OCI-LY1 (cell line): Measurements from ENCODE around the gene PHC3.

ENCODE experiments used
- H2AFZ ChIP-seq: fragments of 200-600 bp; sonication (generic), shearing (Covaris generic); 2 replicates; pipeline ENCODE4 v1.6.0; 2014; ENCODE audit warnings: antibody characterized with exemption, mild to moderate bottlenecking, low read length
- H3F3A ChIP-seq: fragments of 200-600 bp; sonication (generic), shearing (Covaris generic); 2 replicates; pipeline ENCODE4 v1.6.0; 2014; ENCODE audit warnings: mild to moderate bottlenecking, antibody characterized with exemption, low read length, moderate library complexity; ENCODE audit not compliant: insufficient read depth
- H3K27ac ChIP-seq: fragments of 200-600 bp; sonication (generic); 2 replicates; pipeline ENCODE4 v1.5.1; 2014; ENCODE audit warnings: low read length, mixed run types, mild to moderate bottlenecking, low read depth; ENCODE audit not compliant: poor library complexity, severe bottlenecking
- H3K27me3 ChIP-seq: fragments of 200-600 bp; sonication (generic); 2 replicates; pipeline ENCODE4 v1.6.0; 2014; ENCODE audit warnings: antibody characterized with exemption, mild to moderate bottlenecking, low read length, moderate library complexity; ENCODE audit not compliant: insufficient read depth
- H3K36me3 ChIP-seq: fragments of 200-600 bp; sonication (generic); 2 replicates; pipeline ENCODE4 v1.6.1; 2014; ENCODE audit warnings: mild to moderate bottlenecking, antibody characterized with exemption, low read length, moderate library complexity, mixed read lengths; ENCODE audit not compliant: insufficient read depth
- H3K4me1 ChIP-seq: fragments of 200-600 bp; sonication (generic); 2 replicates; pipeline ENCODE4 v1.5.1; 2014; ENCODE audit warnings: mild to moderate bottlenecking, low read length, moderate library complexity; ENCODE audit not compliant: insufficient read depth, severe bottlenecking
- H3K4me2 ChIP-seq: fragments of 200-600 bp; sonication (generic), shearing (Covaris generic); 2 replicates; pipeline ENCODE4 v1.6.1; 2014; ENCODE audit warnings: low read length
- H3K4me3 ChIP-seq: fragments of 200-600 bp; sonication (generic); 2 replicates; pipeline ENCODE4 v1.5.1; 2014; ENCODE audit warnings: low read length, low read depth, mild to moderate bottlenecking, mixed read lengths; ENCODE audit not compliant: poor library complexity, severe bottlenecking
- H3K79me2 ChIP-seq: fragments of 200-600 bp; shearing (Covaris generic); 2 replicates; pipeline ENCODE4 v1.6.1; 2016; ENCODE audit warnings: mixed run types, low read length, mixed read lengths; ENCODE audit not compliant: insufficient read depth
- H3K9ac ChIP-seq: fragments of 200-600 bp; sonication (generic), shearing (Covaris generic); 2 replicates; pipeline ENCODE4 v1.6.1; 2014; ENCODE audit warnings: mild to moderate bottlenecking, low read length, mixed read lengths
- H3K9me2 ChIP-seq: fragments of 200-600 bp; sonication (generic), shearing (Covaris generic); 2 replicates; pipeline ENCODE4 v1.6.1; 2014; ENCODE audit warnings: low read depth, mild to moderate bottlenecking, low read length, mixed read lengths
- H3K9me3 ChIP-seq: fragments of 200-600 bp; shearing (Covaris generic); 2 replicates; pipeline ENCODE4 v1.6.1; 2014; ENCODE audit warnings: low read length, mixed read lengths
- H4K20me1 ChIP-seq: fragments of 200-600 bp; sonication (generic), shearing (Covaris generic); 2 replicates; pipeline ENCODE4 v1.6.0; 2016; ENCODE audit warnings: mild to moderate bottlenecking, low read length; ENCODE audit not compliant: insufficient read depth
- CTCF ChIP-seq: fragments of 200-600 bp; sonication (generic), shearing (Covaris generic); IDR thresholded peaks from 2 replicates; pipeline ENCODE4 v1.5.1; 2017; ENCODE audit warnings: mild to moderate bottlenecking, antibody characterized with exemption, low read length, moderate library complexity, mixed read lengths
- EZH2 ChIP-seq: fragments of 200-600 bp; sonication (generic), shearing (Covaris generic); IDR thresholded peaks from 2 replicates; pipeline ENCODE4 v1.8.0; 2017; ENCODE audit warnings: borderline replicate concordance, mixed run types, mild to moderate bottlenecking, antibody characterized with exemption, low read length, moderate library complexity, mixed read lengths

The PHC3 gene

DNA sequence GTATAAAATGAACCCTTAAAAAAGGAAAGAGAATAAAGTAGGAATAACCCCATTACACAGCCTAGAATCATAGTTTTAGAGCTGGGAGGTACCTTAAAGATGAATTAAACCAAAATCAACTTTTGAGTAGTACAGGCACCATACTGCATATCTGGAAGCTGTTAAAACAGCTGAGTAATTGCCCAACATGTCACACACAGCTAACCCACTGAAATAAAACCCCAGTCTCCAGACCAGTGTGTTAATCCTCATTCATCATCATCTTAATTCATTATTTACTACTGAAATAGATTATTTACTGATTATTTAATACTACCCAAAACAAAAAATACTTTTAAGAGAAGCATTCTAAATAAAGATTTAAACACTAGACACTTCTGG is 90.9 kb downstream of the PHC3 start:
- H3K9me2 ChIP-seq = no peaks in the 10 kb centered on the region
- no peaks in the 10 kb centered on the region; the same call in 1 of the 2 replicates for H3F3A ChIP-seq
- H4K20me1 ChIP-seq = no peaks in the 10 kb centered on the region
- TF ChIP-seq CTCF (no peak), EZH2 (no peak)
- peaks cover 84% of the 10 kb centered on the region for H3K36me3 ChIP-seq
- H3K4me1 ChIP-seq = no peaks in the 10 kb centered on the region
- H3K4me3 ChIP-seq = no peak overlapping the region
- no peaks in the 10 kb centered on the region for H3K27me3 ChIP-seq
- H3K4me2 ChIP-seq = no peak overlapping the region
- no peaks in the 10 kb centered on the region for H3K79me2 ChIP-seq
- H3K27ac ChIP-seq = no peak overlapping the region
- no peak overlapping the region for H3K9ac ChIP-seq
- H2AFZ ChIP-seq = no peak overlapping the region
- no peaks in the 10 kb centered on the region for H3K9me3 ChIP-seq

GRCh38 chr3:170089862-170090600 is 91.5 kb downstream of the PHC3 start:
- peaks cover 84% of the 10 kb centered on the region for H3K36me3 ChIP-seq

DNA sequence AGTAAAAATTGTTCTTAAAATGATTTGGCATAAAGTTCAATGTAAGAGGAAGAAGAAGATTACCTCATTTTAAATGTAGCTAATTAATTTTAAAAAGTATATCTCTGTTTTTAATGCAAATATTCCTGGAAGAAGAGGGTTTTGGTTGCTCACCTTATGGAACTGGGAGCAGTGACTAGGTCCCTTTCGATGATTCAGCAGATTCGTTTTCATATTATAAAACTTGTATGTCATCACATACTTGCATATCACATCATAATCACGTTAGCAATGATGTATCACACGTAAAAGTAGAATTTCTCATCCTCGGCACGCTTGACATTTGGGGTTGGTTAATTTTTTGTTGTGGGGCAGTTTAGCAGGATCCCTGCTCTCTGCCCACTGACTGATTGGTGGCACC is 96.1 kb downstream of the PHC3 start:
- no peak overlapping the region for H2AFZ ChIP-seq
- no peaks in the 10 kb centered on the region for H3K9me2 ChIP-seq
- no peaks in the 10 kb centered on the region for H3K27me3 ChIP-seq
- H3F3A ChIP-seq = no peaks in the 10 kb centered on the region; the same call in 1 of the 2 replicates
- H3K4me2 ChIP-seq = no peak overlapping the region
- peaks cover 64% of the 10 kb centered on the region for H3K36me3 ChIP-seq
- H3K4me3 ChIP-seq = no peak overlapping the region
- H4K20me1 ChIP-seq = no peaks in the 10 kb centered on the region
- no peaks in the 10 kb centered on the region for H3K79me2 ChIP-seq
- peaks cover 9% of the 10 kb centered on the region for H3K4me1 ChIP-seq
- H3K9ac ChIP-seq = no peak overlapping the region
- TF ChIP-seq CTCF (no peak), EZH2 (no peak)
- no peak overlapping the region for H3K27ac ChIP-seq
- no peaks in the 10 kb centered on the region for H3K9me3 ChIP-seq

More at GRCh38 chr3:170089862-170090600, 91.5 kb downstream of the PHC3 start:
- no peaks in the 10 kb centered on the region; the same call in 1 of the 2 replicates for H3F3A ChIP-seq
- no peak overlapping the region for H3K27ac ChIP-seq
- TF ChIP-seq EZH2 (no peak), CTCF (no peak)
- no peak overlapping the region for H2AFZ ChIP-seq
- H3K9ac ChIP-seq = no peak overlapping the region
- H3K9me2 ChIP-seq = no peaks in the 10 kb centered on the region
- no peaks in the 10 kb centered on the region for H3K79me2 ChIP-seq
- no peak overlapping the region for H3K4me3 ChIP-seq
- no peaks in the 10 kb centered on the region for H3K4me1 ChIP-seq
- no peaks in the 10 kb centered on the region for H3K9me3 ChIP-seq
- no peak overlapping the region for H3K4me2 ChIP-seq
- H3K27me3 ChIP-seq = no peaks in the 10 kb centered on the region
- no peaks in the 10 kb centered on the region for H4K20me1 ChIP-seq
